ENCODE results near the gene KCNJ1. TPM values are rescaled to one million over a fixed set of nuclear protein-coding genes. Genes with fewer than 3 reads are reported as not detected.

KCNJ1 gene
- total RNA-seq, 1 donor from 2014 or later, result not detected

GRCh38 chr11:128911701-128912100, 44.6 kb upstream of the KCNJ1 start:
- DNase-seq (ENCODE audit: low read depth), result no peak
- no peak overlapping the region for H3K4me3 ChIP-seq (ENCODE audit: low read depth, low read length)
- no peak for TF ChIP-seq CTCF (conservative IDR thresholded peaks at IDR 0.05; ENCODE audit: low read depth, low read length)

- TF ChIP-seq CTCF (conservative IDR thresholded peaks at IDR 0.05; ENCODE audit: low read depth, low read length), result no peak
- DNase-seq (ENCODE audit: low read depth), result no peak
- H3K4me3 ChIP-seq (ENCODE audit: low read depth, low read length), result no peak overlapping the region
Measured at GRCh38 chr11:128911239-128911638, 44.1 kb upstream of the KCNJ1 start.

- no peak for DNase-seq (ENCODE audit: low read depth)
- no peak overlapping the region for H3K4me3 ChIP-seq (ENCODE audit: low read depth, low read length)
- no peak for TF ChIP-seq CTCF (conservative IDR thresholded peaks at IDR 0.05; ENCODE audit: low read depth, low read length)
Measured at GRCh38 chr11:128910576-128910975, 43.5 kb upstream of the KCNJ1 start.

- no peak for TF ChIP-seq CTCF (conservative IDR thresholded peaks at IDR 0.05; ENCODE audit: low read depth, low read length)
- no peak overlapping the region for H3K4me3 ChIP-seq (ENCODE audit: low read depth, low read length)
- no peak for DNase-seq (ENCODE audit: low read depth)
Measured at GRCh38 chr11:128909438-128910125, 42.5 kb upstream of the KCNJ1 start.

GRCh38 chr11:128908391-128909246, 41.5 kb upstream of the KCNJ1 start:
- no peak for TF ChIP-seq CTCF (conservative IDR thresholded peaks at IDR 0.05; ENCODE audit: low read depth, low read length)
- DNase-seq (ENCODE audit: low read depth), result no peak
- no peak overlapping the region for H3K4me3 ChIP-seq (ENCODE audit: low read depth, low read length)

- no peak for DNase-seq (ENCODE audit: low read depth)
- H3K4me3 ChIP-seq (ENCODE audit: low read depth, low read length), result no peak overlapping the region
- TF ChIP-seq CTCF (conservative IDR thresholded peaks at IDR 0.05; ENCODE audit: low read depth, low read length), result no peak
Measured at GRCh38 chr11:128907585-128907984, 40.5 kb upstream of the KCNJ1 start.
